ENCODE data around the gene ORAI3. TPM values are rescaled to one million over a fixed set of nuclear protein-coding genes. Genes with fewer than 3 reads are reported as not detected.

ORAI3 gene
- total and polyA plus RNA-seq, 2 of the 13 experiments (the other 11 are each of a cell fraction or from before 2014, with no cell fraction given), result 11.4 to 32.0 TPM

DNA sequence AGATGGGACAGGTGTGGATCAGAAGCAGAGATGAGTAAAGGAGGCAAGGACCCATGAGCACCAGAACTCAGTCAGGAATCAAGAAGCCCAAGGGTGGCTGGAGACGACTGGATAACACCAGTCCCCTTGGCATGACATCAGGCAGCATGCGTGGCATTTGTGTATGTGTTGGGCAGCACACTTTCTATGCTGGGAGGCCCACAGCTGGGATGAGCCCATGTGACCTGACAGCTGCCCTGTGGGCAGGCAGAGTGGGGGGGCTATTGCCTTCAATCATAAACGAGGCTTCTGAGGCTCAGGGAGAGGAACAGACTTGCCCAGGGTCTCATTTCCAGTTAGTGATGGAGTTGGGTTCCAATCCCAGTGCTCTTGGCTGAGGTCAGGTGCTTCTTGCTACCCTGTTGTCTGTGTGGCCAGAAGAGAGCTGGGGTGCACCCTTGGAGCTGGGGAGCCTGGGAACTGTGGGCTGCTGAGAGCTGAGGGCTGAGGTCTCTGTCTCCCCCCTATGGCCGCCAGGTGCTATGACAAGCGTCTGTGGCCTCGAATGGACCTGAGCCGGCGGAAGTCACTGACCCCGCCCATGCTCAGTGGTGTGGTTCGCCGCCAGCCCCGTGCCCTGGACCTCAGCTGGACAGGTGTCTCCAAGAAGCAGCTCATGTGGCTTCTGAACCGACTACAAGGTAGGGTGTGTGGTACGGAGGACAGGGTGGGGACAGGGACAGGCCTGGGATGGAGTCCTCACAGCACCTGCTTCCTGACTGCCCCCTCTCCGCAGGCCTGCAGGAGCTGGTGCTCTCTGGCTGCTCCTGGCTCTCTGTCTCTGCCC is 7.1 kb upstream of the ORAI3 start (continued):
- TF ChIP-seq, protein P1, sequence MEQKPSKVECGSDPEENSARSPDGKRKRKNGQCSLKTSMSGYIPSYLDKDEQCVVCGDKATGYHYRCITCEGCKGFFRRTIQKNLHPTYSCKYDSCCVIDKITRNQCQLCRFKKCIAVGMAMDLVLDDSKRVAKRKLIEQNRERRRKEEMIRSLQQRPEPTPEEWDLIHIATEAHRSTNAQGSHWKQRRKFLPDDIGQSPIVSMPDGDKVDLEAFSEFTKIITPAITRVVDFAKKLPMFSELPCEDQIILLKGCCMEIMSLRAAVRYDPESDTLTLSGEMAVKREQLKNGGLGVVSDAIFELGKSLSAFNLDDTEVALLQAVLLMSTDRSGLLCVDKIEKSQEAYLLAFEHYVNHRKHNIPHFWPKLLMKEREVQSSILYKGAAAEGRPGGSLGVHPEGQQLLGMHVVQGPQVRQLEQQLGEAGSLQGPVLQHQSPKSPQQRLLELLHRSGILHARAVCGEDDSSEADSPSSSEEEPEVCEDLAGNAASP (CRISPR knock-in tag; IDR thresholded peaks at IDR 0.05; ENCODE audit: borderline replicate concordance), result peak; percentile 33; the same call in 1 of the 2 replicates
- TF ChIP-seq, protein P2, sequence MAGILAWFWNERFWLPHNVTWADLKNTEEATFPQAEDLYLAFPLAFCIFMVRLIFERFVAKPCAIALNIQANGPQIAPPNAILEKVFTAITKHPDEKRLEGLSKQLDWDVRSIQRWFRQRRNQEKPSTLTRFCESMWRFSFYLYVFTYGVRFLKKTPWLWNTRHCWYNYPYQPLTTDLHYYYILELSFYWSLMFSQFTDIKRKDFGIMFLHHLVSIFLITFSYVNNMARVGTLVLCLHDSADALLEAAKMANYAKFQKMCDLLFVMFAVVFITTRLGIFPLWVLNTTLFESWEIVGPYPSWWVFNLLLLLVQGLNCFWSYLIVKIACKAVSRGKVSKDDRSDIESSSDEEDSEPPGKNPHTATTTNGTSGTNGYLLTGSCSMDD (CRISPR knock-in tag; IDR thresholded peaks at IDR 0.05), result no peak
- TF ChIP-seq DMAP1 (CRISPR knock-in tag; IDR thresholded peaks at IDR 0.05) (peak; percentile 55; the same call in 1 of the 2 replicates), ZNF597 (CRISPR knock-in tag; IDR thresholded peaks at IDR 0.05) (no peak), ZNF512 (CRISPR knock-in tag; IDR thresholded peaks at IDR 0.05) (no peak), RBM22 (optimal IDR thresholded peaks at IDR 0.05; ENCODE audit: low read length) (no peak), KDM4B (CRISPR knock-in tag; IDR thresholded peaks at IDR 0.05) (no peak), YY1 (IDR thresholded peaks at IDR 0.05; ENCODE audit: insufficient read depth, insufficient replicate concordance, low read depth, low read length) (peak; percentile 45), ZFP62 (CRISPR knock-in tag; IDR thresholded peaks at IDR 0.05) (no peak), NR3C1 (CRISPR knock-in tag; IDR thresholded peaks at IDR 0.05) (no peak), ZEB1 (IDR thresholded peaks at IDR 0.05; ENCODE audit: insufficient replicate concordance, low read depth) (no peak), KAT8 (CRISPR knock-in tag; IDR thresholded peaks at IDR 0.05) (peak; percentile 34; the same call in 1 of the 2 replicates), SNAPC4 (CRISPR knock-in tag; IDR thresholded peaks at IDR 0.05) (no peak), ZNF672 (CRISPR knock-in tag; IDR thresholded peaks at IDR 0.05) (no peak), ZNF121 (CRISPR knock-in tag; IDR thresholded peaks at IDR 0.05) (no peak), MED8 (CRISPR knock-in tag; IDR thresholded peaks at IDR 0.05; ENCODE audit: insufficient replicate concordance) (no peak), MAF1 (CRISPR knock-in tag; IDR thresholded peaks at IDR 0.05; ENCODE audit: borderline replicate concordance) (no peak), HNRNPLL (IDR thresholded peaks at IDR 0.05; ENCODE audit: low read depth, low read length, poor library complexity, severe bottlenecking) (no peak), SNAPC2 (CRISPR knock-in tag; IDR thresholded peaks at IDR 0.05) (no peak)
